OCI-LY1 (cell line): ENCODE measurements around the gene GABBR2.

Experiments
- CTCF ChIP-seq: fragments of 200-600 bp; sonication (generic), shearing (Covaris generic); IDR thresholded peaks from 2 replicates; pipeline ENCODE4 v1.5.1; 2017; ENCODE audit warnings: mild to moderate bottlenecking, antibody characterized with exemption, low read length, moderate library complexity, mixed read lengths
- EZH2 ChIP-seq: fragments of 200-600 bp; sonication (generic), shearing (Covaris generic); IDR thresholded peaks from 2 replicates; pipeline ENCODE4 v1.8.0; 2017; ENCODE audit warnings: borderline replicate concordance, mixed run types, mild to moderate bottlenecking, antibody characterized with exemption, low read length, moderate library complexity, mixed read lengths

- TF ChIP-seq EZH2 (no peak), CTCF (no peak)
Observed at GRCh38 chr9:98302150-98302549, 406.6 kb downstream of the GABBR2 start.
